ENCODE measurements around the gene ZNF688.
"Not testable (repeated sequence)": the region's sequence is repeated elsewhere in the genome, so short reads cannot be mapped to it uniquely, and the experiment has no call there.

ZNF688 gene

DNA sequence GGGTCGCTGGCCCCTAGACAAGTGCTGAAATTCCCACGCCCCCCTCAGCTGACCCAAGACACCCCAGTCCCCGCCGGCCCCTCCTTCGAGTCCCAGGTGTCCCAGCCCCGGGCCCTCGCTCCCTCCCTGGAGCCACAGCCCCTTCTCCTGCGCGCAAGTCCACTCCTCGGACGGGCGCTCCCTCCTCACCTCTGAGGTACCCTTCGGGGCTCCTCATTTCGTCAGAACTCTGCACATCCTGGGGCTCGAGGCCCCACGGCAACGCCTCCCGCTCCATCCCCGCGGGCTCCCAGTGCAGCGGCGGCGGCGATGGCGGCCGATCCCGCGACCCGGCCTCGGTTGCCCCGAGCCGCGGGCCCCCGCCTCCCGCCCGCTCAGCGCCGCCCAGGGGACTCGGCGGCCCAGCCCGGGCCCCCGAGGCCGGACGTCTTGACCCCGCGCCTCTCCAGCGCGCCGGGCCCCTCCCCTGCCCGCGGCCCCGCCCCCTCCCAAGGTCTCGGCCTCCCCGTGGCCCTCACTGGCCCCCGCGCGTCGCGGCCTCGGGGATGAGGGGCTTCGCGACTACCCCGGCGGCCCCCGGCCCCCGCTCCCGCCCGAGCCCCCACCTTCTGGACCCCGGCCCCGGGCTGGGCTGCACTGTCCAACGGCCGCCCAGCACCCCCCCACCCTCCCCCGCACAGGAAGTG lies 45.2 kb downstream of the ZNF688 start, which contains the start of gene ZNF768:
TSS of gene ZNF768 (minus strand) at position 430 of the 686 bp plus-strand sequence. CDS start at position 277, 153 bp downstream.
- Histone ChIP-seq H3K36me3 (ENCODE audit: control insufficient read depth in 5 of 5, insufficient read depth in 5 of 5, low read length in 5 of 5) (peaks cover 0 to 16% (median 13%) of the 10 kb centered on the region in 5 donors), H3K4me1 (ENCODE audit: control insufficient read depth in 5 of 5, insufficient read depth in 5 of 5, low read length in 5 of 5) (peaks cover 7 to 40% (median 31%) of the 10 kb centered on the region in 5 donors), H3K27ac (ENCODE audit: low read depth, low read length) (peak within 1 kb of the TSS; percentile 94), H3K27me3 (ENCODE audit: control insufficient read depth in 5 of 5, insufficient read depth in 4 of 5, low read length in 5 of 5) (no peaks in the 10 kb centered on the region), H3K4me3 (ENCODE audit: low read depth in 1 of 5, low read length in 5 of 5) (peak within 1 kb of the TSS; percentile 73 to 89 (median 75)), H3K9me3 (ENCODE audit: control insufficient read depth in 5 of 5, low read length in 5 of 5) (no peaks in the 10 kb centered on the region), H3K9ac (ENCODE audit: low read length in 5 of 5) (peak within 1 kb of the TSS; percentile 44 to 92 (median 87))

DNA sequence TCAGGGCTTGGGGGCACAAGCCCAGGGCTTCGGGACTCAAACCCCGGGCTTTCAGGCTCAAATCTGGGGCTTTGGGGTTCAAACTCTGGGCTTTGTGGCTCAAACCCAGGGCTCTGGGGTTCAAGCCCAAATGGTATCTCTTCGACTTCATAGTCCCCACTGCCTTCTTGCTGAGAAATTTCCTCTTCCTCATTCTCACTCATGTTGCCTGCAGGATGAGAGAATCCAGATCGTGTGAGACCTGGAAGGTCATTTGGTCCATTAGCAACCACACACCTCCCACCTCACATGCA lies 45.7 kb downstream of the ZNF688 start:
- H3K27me3 ChIP-seq (ENCODE audit: control insufficient read depth in 5 of 5, insufficient read depth in 4 of 5, low read length in 5 of 5), result no peaks in the 10 kb centered on the region
- H3K9me3 ChIP-seq (ENCODE audit: control insufficient read depth in 5 of 5, low read length in 5 of 5), result no peaks in the 10 kb centered on the region
- peaks cover 0 to 11% (median 9%) of the 10 kb centered on the region in 5 donors for H3K36me3 ChIP-seq (ENCODE audit: control insufficient read depth in 5 of 5, insufficient read depth in 5 of 5, low read length in 5 of 5)
- peak overlapping the region; percentile 69 for H3K27ac ChIP-seq (ENCODE audit: low read depth, low read length)
- peak overlapping the region; percentile 50 to 89 (median 66) for H3K4me3 ChIP-seq (ENCODE audit: low read depth in 1 of 5, low read length in 5 of 5)
- peaks cover 7 to 40% (median 31%) of the 10 kb centered on the region in 5 donors for H3K4me1 ChIP-seq (ENCODE audit: control insufficient read depth in 5 of 5, insufficient read depth in 5 of 5, low read length in 5 of 5)
- peak overlapping the region; percentile 44 to 75 (median 71) for H3K9ac ChIP-seq (ENCODE audit: low read length in 5 of 5)

DNA sequence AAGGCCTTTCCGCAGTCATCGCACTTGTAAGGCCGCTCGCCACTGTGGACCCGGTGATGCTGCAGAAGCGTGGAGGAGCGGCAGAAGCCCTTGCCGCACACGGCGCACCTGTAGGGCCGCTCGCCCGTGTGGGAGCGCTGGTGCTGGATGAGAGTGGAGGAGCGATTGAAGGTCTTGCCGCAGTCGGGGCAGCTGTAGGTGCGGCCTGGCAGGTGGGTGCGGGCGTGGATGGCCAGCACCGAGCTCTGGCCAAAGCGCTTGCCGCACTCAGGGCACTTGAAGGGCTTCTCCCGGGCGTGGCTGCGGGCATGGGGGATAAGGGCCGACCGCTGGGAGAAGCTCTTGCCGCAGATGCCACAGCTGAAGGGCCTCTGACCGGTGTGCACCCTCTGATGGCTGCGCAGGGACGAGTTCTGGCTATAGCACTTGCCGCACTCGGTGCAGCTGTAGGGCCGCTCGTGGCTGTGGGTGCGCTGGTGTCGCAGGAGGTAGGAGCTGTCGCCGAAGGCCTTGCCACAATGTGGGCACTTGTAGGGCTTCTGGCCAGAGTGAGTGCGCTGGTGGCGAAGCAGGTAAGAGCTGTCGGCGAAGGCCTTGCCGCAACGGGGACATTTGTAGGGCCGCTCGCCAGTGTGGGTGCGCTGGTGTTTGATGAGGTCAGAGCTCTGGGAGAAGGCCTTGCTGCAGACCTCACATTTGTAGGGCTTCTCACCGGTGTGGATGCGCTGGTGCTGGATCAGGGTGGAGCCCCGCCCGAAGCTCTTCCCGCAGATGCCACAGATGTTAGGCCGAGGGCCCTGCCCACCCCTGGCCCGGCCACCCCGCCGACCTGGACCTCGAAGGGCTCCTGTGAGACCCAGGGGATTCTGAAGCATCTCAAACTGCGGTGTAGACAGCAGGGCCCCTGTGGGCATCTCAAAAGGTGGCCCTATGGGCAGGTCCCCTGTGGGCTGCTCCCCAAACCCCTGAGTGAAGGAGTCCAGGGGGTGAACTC lies 46.6 kb downstream of the ZNF688 start:
- Histone ChIP-seq H3K27ac (ENCODE audit: low read depth, low read length) (no peak overlapping the region), H3K4me1 (ENCODE audit: control insufficient read depth in 5 of 5, insufficient read depth in 5 of 5, low read length in 5 of 5) (peaks cover 7 to 40% (median 31%) of the 10 kb centered on the region in 5 donors), H3K9ac (ENCODE audit: low read length in 5 of 5) (no peak overlapping the region), H3K36me3 (ENCODE audit: control insufficient read depth in 5 of 5, insufficient read depth in 5 of 5, low read length in 5 of 5) (peaks cover 0 to 8% (median 6%) of the 10 kb centered on the region in 5 donors), H3K9me3 (ENCODE audit: control insufficient read depth in 5 of 5, low read length in 5 of 5) (no peaks in the 10 kb centered on the region), H3K27me3 (ENCODE audit: control insufficient read depth in 5 of 5, insufficient read depth in 4 of 5, low read length in 5 of 5) (no peaks in the 10 kb centered on the region), H3K4me3 (ENCODE audit: low read depth in 1 of 5, low read length in 5 of 5) (peak overlapping the region in 1 of 5 donors; percentile 30)

DNA sequence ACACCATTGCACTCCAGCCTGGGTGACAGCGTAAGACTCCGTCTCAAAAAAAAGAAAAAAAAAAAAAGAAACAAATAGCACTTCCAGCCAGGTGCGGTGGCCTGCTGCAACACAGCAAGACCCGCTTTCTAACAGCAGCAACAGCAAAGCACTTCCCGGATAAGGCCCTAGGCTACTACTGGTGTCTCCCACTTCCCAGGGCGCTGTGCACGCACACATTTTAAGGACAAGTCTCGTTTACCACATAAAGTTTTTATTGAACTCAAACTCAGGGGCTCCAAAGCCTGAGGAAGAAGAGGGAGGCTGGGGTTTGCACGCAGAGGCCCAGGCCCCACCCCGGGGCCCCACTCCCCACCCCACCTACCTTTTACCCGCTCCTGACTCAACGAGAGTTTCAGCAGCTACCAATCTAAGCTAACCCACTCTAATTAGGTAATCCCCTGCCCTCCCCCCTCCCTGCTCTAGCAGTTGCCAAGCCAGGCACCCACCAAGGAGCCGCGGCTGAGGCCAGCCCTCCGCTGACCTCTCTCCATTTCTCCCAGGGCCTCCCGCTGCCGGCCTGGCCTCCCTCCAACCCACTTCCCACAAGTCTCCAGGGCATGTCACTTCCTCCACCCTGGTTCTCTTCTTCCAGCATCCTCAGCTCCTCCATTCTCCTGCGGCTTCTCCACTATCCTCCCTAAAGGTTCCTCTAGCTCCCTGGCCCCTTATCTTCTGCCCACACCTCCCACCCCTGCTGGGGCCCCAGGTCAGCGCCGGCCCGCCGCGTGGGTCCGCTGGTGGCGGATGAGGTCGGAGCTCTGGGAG lies 47.5 kb downstream of the ZNF688 start:
- peaks cover 0 to 3% (median 0%) of the 10 kb centered on the region in 5 donors for H3K27me3 ChIP-seq (ENCODE audit: control insufficient read depth in 5 of 5, insufficient read depth in 4 of 5, low read length in 5 of 5)
- no peak overlapping the region for H3K9ac ChIP-seq (ENCODE audit: low read length in 5 of 5)
- no peak overlapping the region for H3K27ac ChIP-seq (ENCODE audit: low read depth, low read length)
- H3K9me3 ChIP-seq (ENCODE audit: control insufficient read depth in 5 of 5, low read length in 5 of 5), result no peaks in the 10 kb centered on the region
- H3K4me1 ChIP-seq (ENCODE audit: control insufficient read depth in 5 of 5, insufficient read depth in 5 of 5, low read length in 5 of 5), result peaks cover 5 to 34% (median 26%) of the 10 kb centered on the region in 5 donors
- peak overlapping the region in 1 of 5 donors; percentile 30 for H3K4me3 ChIP-seq (ENCODE audit: low read depth in 1 of 5, low read length in 5 of 5)
- H3K36me3 ChIP-seq (ENCODE audit: control insufficient read depth in 5 of 5, insufficient read depth in 5 of 5, low read length in 5 of 5), result peaks cover 0 to 8% (median 6%) of the 10 kb centered on the region in 5 donors

DNA sequence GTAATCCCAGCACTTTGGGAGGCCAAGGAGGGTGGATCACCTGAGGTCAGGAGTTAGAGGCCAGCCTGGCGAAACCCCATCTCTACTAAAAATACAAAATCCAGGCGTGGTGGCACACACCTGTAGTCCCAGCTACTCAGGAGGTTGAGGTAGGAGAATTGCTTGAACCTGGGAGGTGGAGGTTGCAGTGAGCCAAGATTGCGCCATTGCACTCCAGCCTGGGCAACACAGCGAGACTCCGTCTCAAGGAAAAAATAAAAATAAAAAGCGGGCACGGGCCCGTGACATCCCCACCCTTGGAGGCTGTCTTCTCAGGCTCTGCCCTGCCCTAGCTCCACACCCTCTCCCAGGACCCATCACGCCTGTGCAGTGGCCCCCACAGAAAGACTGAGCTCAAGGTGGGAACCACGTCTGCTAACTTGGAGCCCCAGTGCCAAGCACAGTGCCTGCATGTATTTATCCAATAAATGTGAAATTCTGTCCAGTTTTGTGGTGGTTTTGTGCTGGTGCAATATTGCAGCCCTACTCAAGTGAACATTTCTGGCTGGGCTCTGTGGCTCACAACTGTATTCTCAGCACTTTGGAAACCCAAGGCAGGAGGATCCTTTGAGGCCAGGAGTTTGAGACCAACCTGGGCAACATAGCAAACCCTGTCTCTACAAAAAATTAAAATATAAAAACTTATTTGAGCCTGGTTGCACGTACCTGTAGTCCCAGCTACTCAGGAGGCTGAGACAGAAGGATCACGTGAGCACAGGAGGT lies 48.6 kb downstream of the ZNF688 start:
- not testable (repeated sequence) for H3K27me3 ChIP-seq (ENCODE audit: control insufficient read depth in 5 of 5, insufficient read depth in 4 of 5, low read length in 5 of 5); H3K9ac ChIP-seq (ENCODE audit: low read length in 5 of 5); H3K4me3 ChIP-seq (ENCODE audit: low read depth in 1 of 5, low read length in 5 of 5); H3K9me3 ChIP-seq (ENCODE audit: control insufficient read depth in 5 of 5, low read length in 5 of 5); H3K27ac ChIP-seq (ENCODE audit: low read depth, low read length); H3K36me3 ChIP-seq (ENCODE audit: control insufficient read depth in 5 of 5, insufficient read depth in 5 of 5, low read length in 5 of 5)
- H3K4me1 ChIP-seq (ENCODE audit: control insufficient read depth in 5 of 5, insufficient read depth in 5 of 5, low read length in 5 of 5), result peaks cover 5 to 25% (median 21%) of the 10 kb centered on the region in 5 donors

DNA sequence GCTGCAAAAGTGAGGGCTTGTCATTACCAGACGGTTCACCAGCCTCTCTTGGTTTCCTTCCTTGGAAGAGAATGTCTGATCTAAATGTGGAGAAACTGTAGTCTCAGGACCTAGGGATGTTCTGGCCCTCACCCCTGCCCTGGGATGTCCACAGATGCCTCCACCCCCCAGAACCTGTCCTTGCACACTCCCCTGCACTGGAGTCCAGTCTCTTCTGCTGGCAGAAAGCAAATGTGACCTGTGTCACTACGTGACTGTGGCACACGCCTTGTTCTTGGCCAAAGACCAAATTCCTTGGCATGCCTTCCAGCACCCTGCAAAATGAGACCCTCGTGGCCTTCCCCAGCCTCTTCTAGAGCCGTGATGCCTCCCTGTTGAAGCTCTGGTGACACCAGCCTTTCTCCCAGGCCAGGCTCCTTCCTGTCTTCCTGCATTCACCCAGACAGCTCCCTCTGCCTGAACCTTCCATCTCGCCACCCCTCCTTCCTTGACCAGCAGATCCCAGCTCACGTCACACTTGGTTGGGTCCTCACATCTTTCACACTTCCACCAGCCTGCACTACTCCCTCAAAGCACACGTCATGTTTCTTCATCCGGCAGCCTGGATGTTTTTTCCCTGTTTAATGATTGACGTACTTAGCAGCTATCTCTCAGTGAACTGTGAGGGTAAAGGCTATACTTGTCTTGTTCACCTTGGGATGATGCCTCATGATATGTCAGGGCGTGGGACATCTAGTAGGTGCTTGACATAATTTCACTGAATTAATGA lies 49.5 kb downstream of the ZNF688 start:
- Histone ChIP-seq H3K36me3 (ENCODE audit: control insufficient read depth in 5 of 5, insufficient read depth in 5 of 5, low read length in 5 of 5) (peaks cover 0 to 8% (median 6%) of the 10 kb centered on the region in 5 donors), H3K4me3 (ENCODE audit: low read depth in 1 of 5, low read length in 5 of 5) (no peak overlapping the region), H3K27ac (ENCODE audit: low read depth, low read length) (no peak overlapping the region), H3K4me1 (ENCODE audit: control insufficient read depth in 5 of 5, insufficient read depth in 5 of 5, low read length in 5 of 5) (peaks cover 0 to 19% (median 16%) of the 10 kb centered on the region in 5 donors), H3K9ac (ENCODE audit: low read length in 5 of 5) (no peak overlapping the region), H3K27me3 (ENCODE audit: control insufficient read depth in 5 of 5, insufficient read depth in 4 of 5, low read length in 5 of 5) (peaks cover 0 to 4% (median 0%) of the 10 kb centered on the region in 5 donors), H3K9me3 (ENCODE audit: control insufficient read depth in 5 of 5, low read length in 5 of 5) (no peaks in the 10 kb centered on the region)

DNA sequence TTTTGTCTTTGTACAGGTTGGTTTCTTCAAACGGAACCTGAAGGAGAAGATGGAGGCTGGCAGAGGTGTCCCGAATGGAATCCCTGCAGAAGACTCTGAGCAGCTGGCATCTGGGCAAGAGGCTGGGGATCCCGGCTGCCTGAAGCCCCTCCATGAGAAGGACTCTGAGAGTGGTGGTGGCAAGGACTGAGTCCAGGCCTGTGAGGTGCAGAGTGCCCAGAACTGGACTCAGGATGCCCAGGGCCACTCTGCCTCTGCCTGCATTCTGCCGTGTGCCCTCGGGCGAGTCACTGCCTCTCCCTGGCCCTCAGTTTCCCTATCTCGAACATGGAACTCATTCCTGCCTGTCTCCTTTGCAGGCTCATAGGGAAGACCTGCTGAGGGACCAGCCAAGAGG lies 50.0 kb downstream of the ZNF688 start:
- Histone ChIP-seq H3K27me3 (ENCODE audit: control insufficient read depth in 5 of 5, insufficient read depth in 4 of 5, low read length in 5 of 5) (peaks cover 0 to 4% (median 0%) of the 10 kb centered on the region in 5 donors), H3K9me3 (ENCODE audit: control insufficient read depth in 5 of 5, low read length in 5 of 5) (no peaks in the 10 kb centered on the region), H3K4me1 (ENCODE audit: control insufficient read depth in 5 of 5, insufficient read depth in 5 of 5, low read length in 5 of 5) (peaks cover 0 to 19% (median 16%) of the 10 kb centered on the region in 5 donors), H3K36me3 (ENCODE audit: control insufficient read depth in 5 of 5, insufficient read depth in 5 of 5, low read length in 5 of 5) (peaks cover 0 to 11% (median 6%) of the 10 kb centered on the region in 5 donors), H3K9ac (ENCODE audit: low read length in 5 of 5) (no peak overlapping the region), H3K27ac (ENCODE audit: low read depth, low read length) (no peak overlapping the region), H3K4me3 (ENCODE audit: low read depth in 1 of 5, low read length in 5 of 5) (no peak overlapping the region)

Measured in subcutaneous abdominal adipose tissue (tissue), 5 donors.